ENCODE results near the gene HINT2.

- no peak for TF ChIP-seq EZH2phosphoT487 (IDR thresholded peaks at IDR 0.05)
- no peak for TF ChIP-seq CTCF (IDR thresholded peaks at IDR 0.05)
- no peak for TF ChIP-seq EZH2 (IDR thresholded peaks at IDR 0.05)
These were observed 27.3 kb upstream of the HINT2 start for GRCh38 chr9:35842020-35842745.
